ENCODE measurements around the gene DYNLT2B. TPM values are rescaled to one million over a fixed set of nuclear protein-coding genes. Genes with fewer than 3 reads are reported as not detected.

DYNLT2B gene
- total and polyA plus RNA-seq, 2 donors (not counting 3 experiments of a cell fraction or from before 2014, with no cell fraction given) = 9.2 to 13.9 TPM

DNA sequence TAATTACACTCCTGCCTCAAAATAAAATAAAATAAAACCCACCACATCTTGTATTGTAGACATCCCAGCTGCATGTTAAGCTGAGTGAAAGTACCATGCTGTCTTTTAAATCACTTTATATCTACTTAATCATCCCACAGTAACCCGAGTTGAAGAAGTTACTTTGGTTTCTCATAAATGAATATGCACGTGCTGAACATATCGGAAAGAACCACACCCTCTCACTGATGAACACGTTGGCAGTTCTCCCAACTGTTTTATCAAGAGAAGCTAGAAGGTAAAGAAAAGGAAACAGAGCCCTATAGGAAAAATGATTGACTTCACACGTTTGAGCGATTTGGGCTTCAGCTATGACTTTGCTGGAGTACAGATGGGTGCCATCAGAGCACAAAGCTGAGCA is 36.1 kb upstream of the DYNLT2B start:
- Histone ChIP-seq H3K27ac (ENCODE audit: insufficient read depth, low read depth, low read length) (no peak overlapping the region), H3K9me3 (replicated peaks; ENCODE audit: control insufficient read depth, insufficient read depth, low read length) (no peaks in the 10 kb centered on the region), H3K4me2 (ENCODE audit: insufficient read depth, low read length) (no peak overlapping the region), H3K4me1 (ENCODE audit: control insufficient read depth, extremely low read depth, insufficient read depth, low read length) (no peaks in the 10 kb centered on the region), H3K79me2 (ENCODE audit: control insufficient read depth, insufficient read depth, low read length) (no peaks in the 10 kb centered on the region), H2AFZ (ENCODE audit: low read depth, low read length) (no peak overlapping the region), H4K20me1 (replicated peaks; ENCODE audit: control insufficient read depth, extremely low read depth, insufficient read depth, low read length) (no peaks in the 10 kb centered on the region), H3K9me1 (replicated peaks; ENCODE audit: control insufficient read depth, extremely low read depth, insufficient read depth, low read length) (no peaks in the 10 kb centered on the region), H3K36me3 (ENCODE audit: control insufficient read depth in 2 of 2, extremely low read depth in 1 of 2, insufficient read depth in 2 of 2, low read length in 2 of 2) (peaks cover 7 to 8% of the 10 kb centered on the region in 2 experiments), H3K27me3 (ENCODE audit: control insufficient read depth in 2 of 2, insufficient read depth in 2 of 2, low read length in 2 of 2) (no peaks in the 10 kb centered on the region), H3K4me3 (replicated peaks in 1 of 3; ENCODE audit: insufficient read depth in 1 of 3, low read depth in 1 of 3, low read length in 3 of 3) (no peak overlapping the region), H3K9ac (replicated peaks; ENCODE audit: extremely low read depth, insufficient read depth, low read length) (no peak overlapping the region)
- dilution Hi-C loops (cut with MboI; ENCODE audit: extremely low pct_ligation_motif_present, low sequenced_read_pairs) (no loop called here), intact Hi-C loops (cut with micrococcal nuclease) (no loop called here)
- DNase-seq (ENCODE audit: low read depth, low spot score) = no peak
- no TSS peak for BruUV-seq (replicated peaks)
- CTCF ChIA-PET = interaction anchor here (0.6 kb wide), 1 partner anchor 13 kb away, joined by 3 read pairs; no protein-coding TSS in a partner anchor
- no peak for FAIRE-seq
- POLR2A ChIA-PET = no interaction called here
- no peak for TF ChIP-seq JUN (IDR thresholded peaks at IDR 0.05; ENCODE audit: borderline replicate concordance, insufficient read depth, insufficient read length, low read depth)
- TF ChIP-seq POLR2A (IDR thresholded peaks at IDR 0.05; ENCODE audit: low read depth, low read length) = no peak
- TF ChIP-seq FOS (IDR thresholded peaks at IDR 0.05; ENCODE audit: borderline replicate concordance, insufficient read depth, low read length) = no peak
- TF ChIP-seq EZH2 (IDR thresholded peaks at IDR 0.05; ENCODE audit: borderline replicate concordance, low read depth, low read length, severe bottlenecking) = no peak
- TF ChIP-seq GATA2 (IDR thresholded peaks at IDR 0.05; ENCODE audit: insufficient read depth, insufficient read length, low read depth, low read length) = no peak
- TF ChIP-seq MYC (IDR thresholded peaks at IDR 0.05; ENCODE audit: low read depth, low read length) = no peak
- TF ChIP-seq, protein P1, sequence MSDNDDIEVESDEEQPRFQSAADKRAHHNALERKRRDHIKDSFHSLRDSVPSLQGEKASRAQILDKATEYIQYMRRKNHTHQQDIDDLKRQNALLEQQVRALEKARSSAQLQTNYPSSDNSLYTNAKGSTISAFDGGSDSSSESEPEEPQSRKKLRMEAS (IDR thresholded peaks at IDR 0.05; ENCODE audit: insufficient read depth, insufficient read length) = no peak
- TF ChIP-seq, protein P2, sequence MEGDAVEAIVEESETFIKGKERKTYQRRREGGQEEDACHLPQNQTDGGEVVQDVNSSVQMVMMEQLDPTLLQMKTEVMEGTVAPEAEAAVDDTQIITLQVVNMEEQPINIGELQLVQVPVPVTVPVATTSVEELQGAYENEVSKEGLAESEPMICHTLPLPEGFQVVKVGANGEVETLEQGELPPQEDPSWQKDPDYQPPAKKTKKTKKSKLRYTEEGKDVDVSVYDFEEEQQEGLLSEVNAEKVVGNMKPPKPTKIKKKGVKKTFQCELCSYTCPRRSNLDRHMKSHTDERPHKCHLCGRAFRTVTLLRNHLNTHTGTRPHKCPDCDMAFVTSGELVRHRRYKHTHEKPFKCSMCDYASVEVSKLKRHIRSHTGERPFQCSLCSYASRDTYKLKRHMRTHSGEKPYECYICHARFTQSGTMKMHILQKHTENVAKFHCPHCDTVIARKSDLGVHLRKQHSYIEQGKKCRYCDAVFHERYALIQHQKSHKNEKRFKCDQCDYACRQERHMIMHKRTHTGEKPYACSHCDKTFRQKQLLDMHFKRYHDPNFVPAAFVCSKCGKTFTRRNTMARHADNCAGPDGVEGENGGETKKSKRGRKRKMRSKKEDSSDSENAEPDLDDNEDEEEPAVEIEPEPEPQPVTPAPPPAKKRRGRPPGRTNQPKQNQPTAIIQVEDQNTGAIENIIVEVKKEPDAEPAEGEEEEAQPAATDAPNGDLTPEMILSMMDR (IDR thresholded peaks at IDR 0.05; ENCODE audit: extremely low read depth in 1 of 2, insufficient read depth in 1 of 2, low read depth in 1 of 2, low read length in 2 of 2) = no peak
- TF ChIP-seq POLR2AphosphoS5 (IDR thresholded peaks at IDR 0.05; ENCODE audit: insufficient read depth, low read depth, low read length) = no peak
